Stimulated activated CD8-positive, alpha-beta memory T cell treated with anti-CD3 and anti-CD28 coated beads, Interleukin-12 subunit alpha, Interleukin-12 subunit beta, amount 100 ng/mL, for 4 hours (primary cell): ENCODE measurements around the gene ADSL.
A peak's percentile ranks its signal among the peaks of the same experiment; 100 is the strongest.

ENCODE experiments used
- DNase-seq: peaks from one replicate; pipeline ENCODE4 v3.0.0-alpha.2; 2020; ENCODE audit warnings: low read depth

Gene ADSL

DNA sequence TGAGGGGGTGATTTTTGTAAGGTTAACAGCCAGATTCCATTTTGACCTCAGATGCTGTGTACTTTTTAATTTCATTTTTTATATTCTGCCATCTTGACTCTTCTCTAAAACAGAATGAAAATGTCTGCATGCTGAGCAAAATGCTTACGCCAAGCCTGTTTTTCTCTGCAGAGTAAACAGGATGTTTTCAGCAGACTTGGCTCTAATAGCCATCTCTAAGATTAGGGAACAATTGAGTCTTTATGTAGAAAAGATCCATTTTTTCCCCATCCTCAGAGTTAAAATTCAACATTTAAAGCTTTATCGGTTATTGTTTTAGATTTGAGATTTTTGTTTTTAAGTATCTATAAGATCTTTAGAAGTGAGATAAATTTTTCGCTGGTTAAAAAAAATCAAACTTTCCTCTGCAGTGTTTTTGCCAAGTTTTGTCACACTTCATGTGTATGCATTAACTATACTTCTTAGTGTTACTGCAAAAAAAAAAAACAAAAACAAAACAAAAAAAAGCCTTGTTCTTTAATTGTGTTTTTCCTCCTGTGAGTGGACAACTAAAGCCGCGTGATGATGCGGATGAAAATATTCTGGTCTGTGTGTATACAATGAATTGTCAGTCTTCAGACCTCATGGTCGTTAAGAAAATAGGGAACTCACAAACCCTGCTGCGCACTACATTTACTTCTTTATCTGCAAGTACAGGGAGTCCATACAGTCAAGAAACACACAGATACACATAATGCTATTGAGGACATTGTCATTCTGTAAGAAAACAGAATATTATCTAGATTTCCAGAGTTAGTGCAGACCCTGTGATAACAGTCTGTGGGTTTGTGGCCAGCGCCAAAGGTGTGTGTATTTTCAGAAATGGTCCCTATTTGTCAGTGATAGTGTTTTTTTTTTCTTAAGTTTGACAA, 17.5 kb upstream of the ADSL start:
- no peak for DNase-seq

- no peak for DNase-seq
Observed at GRCh38 chr22:40329466-40329865, 16.8 kb upstream of the ADSL start.

DNA sequence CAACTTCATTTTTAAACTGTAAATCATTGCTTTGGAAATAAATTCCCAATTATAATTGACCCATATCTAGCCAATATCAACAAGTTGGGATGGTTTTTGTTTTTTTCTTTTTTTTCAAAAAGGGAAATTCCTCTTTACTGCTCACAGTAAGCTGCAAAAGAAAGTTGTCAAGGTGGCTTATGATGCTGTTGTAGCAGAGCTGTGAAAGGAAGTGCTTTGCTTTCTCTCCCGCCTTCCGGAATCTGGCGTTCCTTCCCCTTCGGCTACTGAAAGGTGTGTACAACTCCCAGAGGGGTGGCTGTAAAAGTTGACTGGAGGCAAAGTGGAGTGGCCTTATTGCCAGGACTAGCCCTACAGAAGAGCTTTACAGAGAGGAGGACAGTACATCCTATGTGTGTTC, 16.2 kb upstream of the ADSL start:
- no peak for DNase-seq

DNA sequence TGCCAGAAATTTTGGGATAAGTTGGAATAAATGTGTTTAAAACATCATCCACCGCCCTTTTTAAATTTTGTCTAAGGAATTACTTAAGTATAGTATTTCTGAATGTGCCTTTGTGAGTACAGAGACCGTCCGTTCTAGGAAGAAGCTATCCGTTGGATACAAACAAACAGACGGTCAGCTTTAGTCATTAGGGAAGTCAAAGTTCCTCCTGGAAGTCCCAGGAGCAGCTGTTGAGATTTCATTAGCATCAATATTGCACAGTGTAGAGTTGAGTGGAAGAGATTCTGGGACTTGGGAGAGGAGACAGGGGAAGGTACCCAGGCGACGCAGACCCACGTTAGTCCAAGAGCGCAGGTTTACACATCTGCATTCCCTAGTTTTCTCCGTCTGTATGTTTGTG, 15.7 kb upstream of the ADSL start:
- DNase-seq, result no peak

GRCh38 chr22:40331706-40332105, 14.6 kb upstream of the ADSL start:
- no peak for DNase-seq

DNA sequence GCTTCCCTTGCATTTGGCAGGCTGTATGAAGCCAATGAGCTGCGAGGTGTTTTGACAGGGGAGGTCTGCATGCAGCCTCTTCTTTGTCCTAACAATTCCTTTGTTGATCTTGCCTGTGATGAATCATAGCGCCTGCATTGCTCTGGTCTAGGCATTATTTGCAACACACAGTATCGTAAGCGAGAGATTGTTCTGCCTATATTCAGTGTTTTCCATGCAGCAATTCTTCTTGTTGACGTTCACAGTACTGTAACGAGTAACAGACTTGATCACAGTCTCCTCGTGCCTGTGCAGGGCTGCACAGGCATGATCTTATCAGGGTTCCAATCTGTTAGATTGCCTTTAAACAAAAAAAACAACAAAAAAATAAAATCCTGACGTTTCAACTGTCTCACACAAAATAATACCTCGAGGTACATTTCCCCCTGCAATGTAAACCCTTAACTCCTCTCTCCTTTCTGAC, 13.9 kb upstream of the ADSL start:
- no peak for DNase-seq

DNA sequence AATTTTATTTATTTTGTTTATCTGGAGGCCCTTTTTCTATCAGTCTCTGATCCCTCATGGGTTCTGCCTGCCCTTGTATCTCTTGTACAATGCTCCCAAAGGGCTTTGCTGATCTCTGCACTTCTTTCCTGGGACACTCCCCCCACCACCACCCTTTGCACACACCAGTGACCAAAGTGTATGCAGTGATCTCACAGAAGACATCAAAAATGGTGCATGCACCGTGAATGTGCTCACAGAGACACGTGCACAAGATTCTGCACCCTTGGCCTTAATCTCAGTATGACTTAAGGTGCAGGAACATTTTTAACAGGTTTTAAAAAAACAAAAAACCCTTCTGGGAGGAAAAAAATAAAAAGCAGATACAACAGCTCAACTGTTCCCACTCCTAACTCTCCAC, 12.2 kb upstream of the ADSL start:
- no peak for DNase-seq

DNA sequence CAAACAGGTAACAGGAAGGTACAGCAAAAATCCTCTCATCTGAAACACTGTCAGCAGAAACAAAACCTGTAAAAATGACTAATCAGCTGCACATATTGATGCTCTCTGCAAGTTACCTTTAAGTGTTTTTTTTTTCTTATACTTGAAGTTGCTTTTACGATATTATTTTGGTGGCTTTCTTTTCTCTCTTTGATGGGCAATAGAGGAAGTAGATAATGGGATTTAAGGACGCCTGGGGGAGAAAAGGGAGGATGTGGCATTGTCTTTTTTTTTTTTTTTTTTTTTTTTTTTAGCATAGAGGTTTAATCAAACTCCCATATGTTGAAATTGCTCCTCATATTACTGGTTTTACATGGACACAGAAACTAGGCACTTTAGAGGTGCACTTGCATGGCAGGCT, 11.4 kb upstream of the ADSL start:
- no peak for DNase-seq

GRCh38 chr22:40335358-40335757, 10.9 kb upstream of the ADSL start:
- DNase-seq, result no peak

DNA sequence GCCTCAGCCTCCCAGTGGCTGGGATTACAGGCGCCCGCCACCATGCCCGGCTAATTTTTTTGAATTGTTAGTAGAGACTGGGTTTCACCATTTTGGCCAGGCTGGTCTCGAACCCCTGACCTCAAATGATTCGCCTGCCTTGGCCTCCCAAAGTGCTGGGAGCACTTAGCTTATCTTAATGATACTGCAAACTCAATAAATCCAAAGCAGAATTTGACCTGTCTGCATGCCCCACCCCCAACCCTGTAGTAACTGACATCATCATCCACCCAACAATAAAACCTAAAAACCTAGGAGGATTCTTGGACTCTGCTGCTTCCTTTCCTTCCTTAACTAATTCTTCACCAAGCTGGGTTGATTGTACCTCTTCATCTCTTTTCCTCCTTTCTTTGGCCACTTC, 6.3 kb upstream of the ADSL start:
- no peak for DNase-seq

GRCh38 chr22:40341604-40342003, 4.7 kb upstream of the ADSL start:
- no peak for DNase-seq

DNA sequence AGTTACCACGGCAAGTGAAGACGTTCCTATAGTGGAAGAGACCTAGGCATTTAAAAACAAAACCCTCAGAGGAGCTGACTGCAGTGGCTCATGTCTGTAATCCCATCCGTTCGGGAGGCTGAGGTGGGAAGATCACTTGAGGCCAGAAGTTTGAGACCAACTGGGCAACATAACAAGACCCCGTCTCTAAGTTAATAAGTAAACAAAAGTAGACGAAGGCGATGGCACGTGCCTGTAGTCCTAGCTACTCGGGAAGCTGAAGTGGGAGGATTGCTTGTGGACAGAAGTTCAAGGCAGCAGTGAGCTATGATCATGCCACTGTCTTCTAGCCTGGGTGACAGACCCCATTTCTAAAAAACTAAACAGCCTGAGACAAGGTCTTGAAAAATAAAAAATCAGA, 3.8 kb upstream of the ADSL start:
- no peak for DNase-seq

DNA sequence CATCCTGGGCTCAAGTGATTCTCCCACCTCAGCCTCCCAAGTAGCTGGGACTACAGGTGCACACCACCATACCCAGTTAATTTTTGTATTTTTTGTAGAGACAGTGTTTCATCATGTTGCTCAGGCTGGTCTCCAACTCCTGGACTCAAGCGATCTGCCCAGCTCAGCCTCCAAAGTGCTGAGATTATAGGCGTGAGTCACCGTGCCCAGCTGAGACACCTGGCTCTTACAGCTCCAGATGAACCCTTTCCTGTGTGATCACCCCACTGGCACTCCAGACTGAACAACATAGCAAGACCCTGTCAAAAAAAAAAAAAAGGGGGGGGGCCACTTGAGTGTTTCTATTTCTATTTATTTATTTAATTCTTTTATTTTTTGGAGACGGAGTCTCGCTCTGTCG, 1.0 kb upstream of the ADSL start:
- DNase-seq, result no peak

DNA sequence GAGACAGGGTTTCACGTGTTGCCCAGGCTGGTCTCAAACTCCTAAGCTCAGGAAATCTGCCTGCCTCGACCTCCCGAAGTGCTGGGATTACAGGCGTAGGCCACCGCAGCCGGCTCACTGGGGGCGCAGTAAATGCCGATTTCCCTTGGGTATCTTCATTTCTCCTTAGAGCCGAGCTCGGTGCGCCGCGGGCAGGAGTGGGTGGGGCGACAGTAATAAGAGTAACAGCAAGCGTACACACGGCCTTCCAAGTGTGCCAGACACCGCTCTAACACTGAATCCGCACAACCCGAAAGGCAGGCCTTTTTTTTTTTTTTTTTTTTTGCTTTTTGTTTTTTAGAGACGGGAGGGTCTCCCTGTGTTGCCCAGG, 500 bp upstream of the ADSL start:
- peak; percentile 30 for DNase-seq

DNA sequence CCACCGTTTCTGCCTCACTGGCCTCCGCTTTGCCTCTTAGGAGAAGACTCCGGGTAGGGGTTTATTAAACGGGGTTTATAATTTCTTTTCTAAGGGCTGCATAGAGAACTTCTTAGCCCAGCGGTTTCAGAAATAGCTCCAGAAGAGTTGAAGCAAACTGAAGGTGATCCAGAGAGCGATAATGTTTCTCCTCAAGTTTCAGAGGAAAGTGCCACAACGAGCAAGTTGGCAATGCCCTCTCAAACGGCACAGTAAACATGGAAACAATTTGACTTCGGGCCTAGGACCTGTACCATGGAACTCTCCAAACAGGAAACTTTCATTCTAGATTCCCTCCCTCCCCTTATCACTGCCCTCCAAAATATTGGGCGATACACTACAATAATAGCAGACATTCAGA, 1.0 kb downstream of the ADSL start:
- DNase-seq, result no peak

DNA sequence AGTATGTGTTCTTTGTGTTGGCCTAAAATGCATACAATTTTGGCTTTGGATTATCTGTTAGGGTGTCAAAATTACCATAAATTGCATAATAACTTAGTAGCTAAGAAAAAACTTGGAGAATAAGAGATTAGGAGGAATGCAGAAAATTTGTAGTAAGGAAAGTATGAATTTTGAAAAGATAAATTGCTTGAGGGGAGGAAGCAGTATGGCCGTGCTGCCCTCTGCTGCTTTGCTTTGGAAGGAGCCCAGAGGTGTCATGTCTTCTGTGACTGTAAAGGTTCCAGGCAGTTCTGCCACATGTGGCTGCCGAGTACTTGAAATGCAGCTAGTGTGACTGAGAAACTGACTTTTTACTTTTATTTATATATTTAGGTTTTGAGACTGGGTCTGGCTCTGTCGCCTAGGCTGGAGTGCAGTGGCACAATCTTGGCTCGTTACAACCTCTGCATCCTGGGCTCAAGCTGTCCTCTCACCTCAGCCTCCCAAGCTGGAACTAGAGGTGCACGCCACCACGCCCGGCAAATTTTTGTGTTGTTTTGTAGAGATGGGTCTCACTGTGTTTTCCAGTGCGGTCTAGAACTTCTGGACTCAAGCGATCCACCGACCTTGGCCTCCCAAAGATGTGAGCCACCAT, 1.8 kb downstream of the ADSL start:
- peak; percentile 34 for DNase-seq

- no peak for DNase-seq
Observed at GRCh38 chr22:40352763-40353162, 6.5 kb downstream of the ADSL start.

GRCh38 chr22:40361100-40361499, 14.8 kb downstream of the ADSL start:
- no peak for DNase-seq

DNA sequence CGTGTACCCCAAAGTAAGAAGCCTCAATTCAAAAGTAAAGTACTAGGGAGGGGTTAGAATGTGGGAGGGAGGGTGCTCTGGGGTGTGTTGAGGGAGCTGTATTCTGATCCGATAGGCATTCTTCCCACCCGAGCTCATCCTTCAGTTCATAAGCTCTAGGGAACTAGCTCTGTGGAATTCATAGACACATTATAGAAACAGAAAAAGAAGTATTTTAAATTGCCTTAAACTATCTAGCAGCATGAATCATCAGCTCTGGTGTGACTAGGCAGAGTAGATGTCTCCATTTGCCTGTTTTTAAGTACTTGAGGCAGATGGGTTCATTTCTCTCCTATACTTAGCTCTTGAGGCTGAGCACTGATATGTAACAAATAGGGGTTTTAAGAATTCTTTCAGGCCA, 16.8 kb downstream of the ADSL start:
- DNase-seq, result no peak

DNA sequence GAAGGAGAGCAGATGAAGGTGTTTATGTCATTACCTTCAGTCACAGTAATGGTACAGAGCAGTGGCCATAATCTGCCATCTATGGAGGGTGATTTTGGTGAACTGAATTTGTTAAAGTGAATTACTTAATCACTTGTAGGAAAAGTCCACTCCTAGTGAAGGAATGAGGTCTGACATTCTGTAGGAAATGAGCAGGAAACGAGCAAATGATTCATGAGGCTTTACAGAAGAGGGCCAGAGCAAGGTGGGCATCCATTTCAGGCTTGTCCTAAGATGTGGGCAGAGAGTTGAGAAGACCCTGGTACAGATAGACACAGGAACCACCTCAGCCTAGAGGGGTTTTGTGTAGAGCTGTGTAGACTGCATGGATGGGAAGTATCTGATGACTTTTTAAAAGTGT, 18.1 kb downstream of the ADSL start:
- DNase-seq, result no peak

- DNase-seq, result no peak
Observed at GRCh38 chr22:40366068-40366467, 19.8 kb downstream of the ADSL start.

- DNase-seq, result no peak
Observed at GRCh38 chr22:40367342-40367741, 21.0 kb downstream of the ADSL start.

- no peak for DNase-seq
Observed at GRCh38 chr22:40368016-40368415, 21.7 kb downstream of the ADSL start.

DNA sequence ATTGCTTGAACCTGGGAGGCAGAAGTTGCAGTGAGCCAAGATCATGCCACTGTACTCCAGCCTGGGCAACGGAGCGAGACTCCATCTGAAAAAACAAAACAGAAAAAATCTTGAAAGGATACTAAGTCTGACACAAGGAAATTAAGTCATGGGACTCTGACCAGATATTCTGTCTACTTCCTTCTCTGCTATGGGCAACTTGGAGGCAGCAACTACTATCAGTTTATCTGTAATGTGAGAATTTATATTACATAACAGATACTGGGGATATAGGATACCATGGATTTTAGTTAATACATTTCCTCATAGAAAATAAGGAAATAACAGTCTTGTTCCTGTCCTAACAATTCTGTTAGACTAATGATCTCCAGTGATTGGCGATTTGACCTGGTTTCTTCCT, 22.5 kb downstream of the ADSL start:
- no peak for DNase-seq
